HG02938 (cell line): Measurements from ENCODE around the gene WASL.
"Not testable (repeated sequence)": the region's sequence is repeated elsewhere in the genome, so short reads cannot be mapped to it uniquely, and the experiment has no call there.

Source experiments
- ATAC-seq: cut with Tn5 transposase; IDR thresholded peaks from one replicate; pipeline ENCODE4 v1.9.1; 2021; ENCODE audit warnings: mild to moderate bottlenecking, moderate library complexity; ENCODE audit not compliant: unreplicated experiment

WASL gene

DNA sequence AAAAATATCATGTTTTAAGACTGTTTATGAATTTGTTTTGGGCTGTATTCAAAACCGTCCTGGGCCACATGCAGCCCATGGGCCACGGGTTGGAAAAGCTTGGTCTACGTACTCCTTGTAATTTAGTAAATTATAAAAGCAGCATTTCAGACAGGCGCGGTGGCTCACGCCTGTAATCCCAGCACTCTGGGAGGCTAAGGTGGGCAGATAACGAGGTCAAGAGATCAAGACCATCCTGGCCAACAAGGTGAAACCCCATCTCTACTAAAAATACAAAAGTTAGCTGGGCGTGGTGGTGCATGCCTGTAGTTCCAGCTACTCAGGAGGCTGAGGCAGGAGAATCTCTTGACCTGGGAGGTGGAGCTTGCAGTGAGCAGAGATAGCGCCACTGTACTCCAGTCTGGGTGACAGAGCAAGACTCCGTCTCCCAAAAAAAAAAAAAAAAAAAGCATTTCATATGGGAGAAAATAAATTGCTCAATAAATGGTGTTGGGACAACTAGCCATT lies 11.6 kb downstream of the WASL start:
- ATAC-seq, result not testable (repeated sequence)

DNA sequence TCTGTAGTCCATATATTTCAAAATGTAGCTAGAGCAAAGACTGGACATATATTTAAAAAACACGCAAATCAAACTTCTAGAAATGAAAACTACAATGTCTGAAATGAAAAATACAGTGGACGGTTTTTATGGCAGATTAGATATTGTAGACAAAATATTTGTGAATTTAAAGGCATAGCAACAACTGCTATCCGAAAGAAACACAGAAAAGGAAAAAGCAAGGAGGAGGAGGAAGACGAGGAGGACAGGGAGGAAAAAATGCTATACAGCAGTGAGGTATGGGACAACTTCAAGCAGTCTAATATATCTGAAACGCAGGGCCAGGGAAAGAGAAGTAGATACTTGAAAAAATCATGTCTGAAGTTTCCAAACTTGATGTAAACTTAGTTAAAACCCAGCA lies 13.3 kb downstream of the WASL start:
- ATAC-seq, result no peak

DNA sequence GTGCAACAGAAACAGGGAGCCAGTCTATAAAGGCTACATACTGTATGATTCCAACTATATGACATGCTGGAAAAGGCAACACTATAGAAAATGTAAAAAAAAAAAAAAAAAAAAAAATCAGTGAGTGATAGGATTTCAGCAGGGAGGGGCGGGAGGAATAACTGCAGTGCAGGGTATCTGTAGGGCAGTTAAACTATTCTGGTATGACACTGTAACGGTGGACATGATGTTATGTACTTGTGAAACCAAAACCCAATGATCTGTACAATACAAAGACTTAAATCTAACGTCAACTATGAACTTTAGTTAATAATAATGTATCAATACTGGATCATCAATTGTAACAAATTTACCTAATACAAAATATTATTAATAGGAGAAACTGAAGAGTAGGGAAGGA lies 14.3 kb downstream of the WASL start:
- peak; percentile 52 for ATAC-seq

DNA sequence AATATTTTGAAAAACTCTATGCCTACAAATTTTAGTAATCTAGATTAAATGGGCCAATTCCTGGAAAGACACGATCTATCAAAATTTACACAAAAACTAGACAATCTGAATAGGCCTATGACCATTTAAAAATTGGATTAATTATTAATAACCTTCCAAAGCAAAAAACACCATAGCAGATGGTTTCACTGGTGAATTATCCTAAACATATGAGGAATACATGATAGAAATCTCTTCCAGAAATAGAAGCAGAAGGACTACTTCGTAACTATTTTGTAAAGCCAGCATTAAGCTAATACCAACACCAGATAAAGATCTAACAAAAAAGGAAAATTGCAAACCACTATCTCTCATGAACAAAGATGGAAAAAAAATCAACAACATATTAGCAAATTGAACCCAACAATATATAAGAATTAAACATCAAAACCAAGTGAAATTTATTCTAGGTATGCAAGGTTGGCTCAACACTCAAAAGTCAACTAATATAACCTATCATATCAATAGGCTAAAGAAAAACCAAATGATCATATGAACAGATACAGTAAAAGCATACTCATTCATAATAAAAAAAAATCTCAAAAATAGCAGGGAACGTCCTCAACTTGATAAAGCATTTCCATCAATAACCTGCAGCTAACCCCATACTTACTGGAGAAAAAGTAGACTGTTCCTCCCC lies 16.3 kb downstream of the WASL start:
- no peak for ATAC-seq

DNA sequence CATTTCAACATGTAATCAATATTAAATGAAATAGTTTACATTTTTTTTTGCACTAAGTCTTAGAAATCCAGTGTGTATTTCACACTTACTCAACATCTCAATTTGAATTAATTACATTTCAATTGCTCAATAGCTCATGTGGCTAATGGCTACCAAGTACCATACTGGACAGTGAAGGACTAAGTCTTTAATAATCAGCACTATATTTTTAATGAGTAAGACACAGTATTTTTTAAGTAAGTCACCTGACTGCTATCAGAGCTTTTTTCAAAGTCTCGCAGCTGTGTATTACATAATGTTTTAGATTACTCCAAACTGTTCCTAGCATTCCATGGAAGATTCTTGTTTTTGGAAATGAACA lies 19.6 kb downstream of the WASL start:
- no peak for ATAC-seq

DNA sequence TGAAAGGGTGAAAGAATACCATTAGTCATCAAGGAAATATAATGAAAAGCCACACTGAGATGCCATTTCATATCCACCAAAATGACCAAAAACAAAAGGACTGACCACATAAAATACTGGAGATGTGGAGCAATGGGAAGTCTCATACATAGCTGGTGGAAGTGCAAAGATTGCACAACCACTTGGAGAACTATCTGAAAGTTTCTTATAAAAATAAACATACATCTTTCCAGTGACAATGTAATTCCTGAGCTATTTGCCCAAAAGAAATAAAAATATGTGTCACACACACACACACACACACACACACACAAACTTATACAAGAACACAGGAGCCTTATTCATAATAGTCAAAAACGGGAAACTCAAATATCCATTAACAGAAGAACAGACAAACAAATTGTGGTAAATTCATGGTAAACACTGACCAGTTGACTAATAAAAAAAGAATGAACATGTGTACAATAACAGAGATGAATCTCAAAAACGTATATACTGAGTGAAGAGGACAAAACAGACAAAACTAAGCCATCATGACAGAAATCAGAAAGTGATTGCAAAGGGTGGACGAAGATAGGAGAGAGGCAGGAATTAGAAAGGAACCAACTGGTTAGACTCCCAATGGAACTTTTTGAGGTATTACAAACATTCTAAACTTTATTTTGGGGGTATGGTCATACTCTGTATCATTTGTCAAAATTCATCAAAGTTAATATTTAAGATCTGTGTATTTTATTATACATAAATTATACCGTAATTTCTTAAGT lies 21.5 kb downstream of the WASL start:
- no peak for ATAC-seq

DNA sequence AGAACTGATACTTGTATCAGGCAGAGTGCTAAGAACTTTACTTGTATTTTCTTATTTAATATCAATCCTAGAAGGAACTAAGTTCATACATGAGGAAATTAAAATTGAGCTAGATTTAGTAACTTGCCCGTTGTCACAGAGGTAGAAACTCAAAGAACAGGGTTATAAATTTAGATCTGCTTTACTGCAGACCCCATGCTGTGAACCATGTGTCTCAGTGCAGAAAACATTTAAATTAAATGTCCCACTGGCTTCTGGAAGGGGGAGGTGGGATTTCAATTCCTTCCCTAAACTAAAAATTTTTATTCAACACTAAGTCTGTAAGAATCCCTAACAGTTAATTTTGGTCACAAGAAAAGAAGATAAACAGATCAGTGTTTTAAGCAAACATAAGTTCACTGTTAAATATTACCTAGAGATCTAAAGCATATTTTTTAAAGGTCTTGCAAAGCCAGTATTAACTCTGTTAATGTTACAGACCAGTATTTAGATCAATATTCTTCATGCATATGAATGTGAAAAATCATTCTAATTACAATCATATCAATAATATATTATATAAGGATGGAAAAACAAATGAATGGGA lies 23.1 kb downstream of the WASL start:
- no peak for ATAC-seq

DNA sequence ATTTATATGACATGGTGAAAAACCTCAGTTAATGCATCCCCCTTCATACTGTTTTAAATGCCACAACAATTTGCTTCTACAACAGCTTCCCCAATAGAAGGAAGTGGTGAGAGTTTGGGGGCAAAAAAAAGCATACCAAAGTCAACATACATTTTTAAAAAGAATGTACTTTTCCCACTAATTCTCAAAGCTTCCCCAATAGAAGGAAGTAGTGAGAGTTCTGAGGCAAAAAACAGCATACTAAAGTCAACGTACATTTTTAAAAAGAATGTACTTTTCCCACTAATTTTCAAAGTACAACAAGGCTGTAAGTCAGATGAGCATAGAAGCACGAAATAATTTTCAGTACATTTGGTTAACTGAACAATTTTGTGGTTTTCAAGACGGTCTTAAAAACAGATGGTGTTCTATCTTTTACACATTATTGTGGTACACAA lies 24.0 kb downstream of the WASL start:
- ATAC-seq, result no peak

DNA sequence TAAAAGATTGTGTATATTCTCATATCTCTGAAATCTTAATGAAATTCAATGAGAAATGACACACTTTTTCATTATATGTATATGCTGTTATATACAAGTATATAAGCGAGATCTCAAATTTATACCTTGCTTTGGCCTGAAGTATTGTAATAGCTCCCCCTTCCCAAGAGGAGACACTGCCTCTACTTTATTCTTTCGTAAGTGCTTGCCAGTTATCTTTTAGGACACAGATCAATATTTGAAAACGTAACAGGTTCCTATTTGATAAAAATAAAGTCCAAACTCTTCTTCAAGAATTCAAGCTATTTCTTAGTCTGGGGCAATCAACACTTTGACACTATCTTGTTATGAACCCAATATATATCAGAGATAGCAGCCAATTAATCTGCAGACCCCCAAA lies 24.9 kb downstream of the WASL start:
- no peak for ATAC-seq

DNA sequence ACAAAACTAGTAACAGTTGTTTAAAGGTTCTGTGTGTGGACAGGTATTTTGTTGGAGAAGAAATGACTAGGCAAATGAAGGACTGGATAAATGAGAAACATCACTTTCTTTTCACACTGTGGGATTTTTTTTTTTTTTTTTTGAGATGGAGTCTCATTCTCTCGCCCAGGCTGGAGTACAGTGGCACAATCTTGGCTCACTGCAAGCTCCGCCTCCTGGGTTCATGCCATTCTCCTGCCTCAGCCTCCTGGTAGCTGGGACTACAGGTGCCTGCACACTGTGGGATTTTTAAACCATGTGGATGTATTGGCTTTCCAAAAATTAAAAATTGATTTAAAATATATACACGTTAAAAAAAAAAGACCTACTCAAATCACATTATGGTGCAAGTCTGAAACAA lies 28.3 kb downstream of the WASL start:
- not testable (repeated sequence) for ATAC-seq

DNA sequence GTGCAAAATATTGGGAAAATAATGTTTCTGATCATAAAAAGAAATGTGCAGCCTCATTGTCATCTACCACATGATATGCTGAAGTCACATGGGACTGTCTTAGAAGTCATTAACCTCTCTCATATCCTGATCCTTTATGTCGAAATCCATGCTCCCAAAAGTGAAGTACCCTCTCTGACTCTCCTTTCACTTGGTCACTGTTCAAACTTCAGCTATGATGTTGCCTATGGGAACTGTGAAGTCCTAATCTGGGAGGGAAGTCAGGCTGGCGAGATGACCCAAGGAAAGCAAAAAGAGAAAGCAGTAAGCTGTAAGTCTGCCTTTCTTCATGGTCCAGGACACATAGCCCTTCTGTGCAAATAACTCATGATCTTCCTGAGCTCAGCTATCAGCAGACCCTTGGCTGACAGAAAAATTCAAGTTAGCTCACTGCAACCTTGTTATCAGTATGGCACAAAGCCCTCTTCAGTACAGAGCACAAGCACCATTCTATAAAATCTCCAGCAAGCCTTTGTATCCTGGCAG lies 29.5 kb downstream of the WASL start:
- ATAC-seq, result no peak

DNA sequence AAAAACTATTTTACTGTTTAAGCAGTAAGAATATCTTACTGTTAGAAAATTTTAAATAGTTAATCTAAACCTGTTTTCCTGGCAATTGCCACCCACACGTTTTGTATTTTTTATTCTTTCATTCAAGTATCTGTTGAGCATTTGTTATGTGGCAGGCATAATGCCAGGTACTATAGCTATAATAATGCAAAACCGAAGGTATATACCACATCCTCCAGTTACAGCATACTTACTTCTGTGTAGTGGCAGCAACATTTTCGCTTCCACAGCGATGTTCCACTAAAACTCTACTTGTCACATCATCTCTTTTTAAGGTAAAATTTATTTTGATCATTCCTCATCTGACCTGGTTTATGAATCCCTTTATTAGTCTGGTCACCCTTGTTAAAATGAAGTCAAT lies 30.0 kb downstream of the WASL start:
- no peak for ATAC-seq

DNA sequence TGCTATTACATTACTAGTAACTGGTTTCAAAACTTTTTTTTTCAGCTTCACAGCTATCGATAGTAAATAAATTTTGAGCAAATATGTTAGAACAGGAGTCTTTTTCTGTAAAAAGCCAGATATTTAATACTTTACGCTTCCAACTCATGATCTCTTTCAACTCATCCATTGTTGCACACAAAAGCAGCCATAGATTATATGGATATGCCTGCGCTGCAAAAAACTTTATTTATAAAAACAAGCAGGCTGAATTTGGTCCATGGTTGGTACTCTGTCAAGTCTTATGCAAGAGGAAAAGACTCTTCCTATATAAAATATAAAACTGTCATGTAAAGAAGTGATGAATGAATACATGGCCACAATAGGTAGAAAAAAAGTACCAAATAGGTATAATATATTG lies 31.1 kb downstream of the WASL start:
- ATAC-seq, result no peak

DNA sequence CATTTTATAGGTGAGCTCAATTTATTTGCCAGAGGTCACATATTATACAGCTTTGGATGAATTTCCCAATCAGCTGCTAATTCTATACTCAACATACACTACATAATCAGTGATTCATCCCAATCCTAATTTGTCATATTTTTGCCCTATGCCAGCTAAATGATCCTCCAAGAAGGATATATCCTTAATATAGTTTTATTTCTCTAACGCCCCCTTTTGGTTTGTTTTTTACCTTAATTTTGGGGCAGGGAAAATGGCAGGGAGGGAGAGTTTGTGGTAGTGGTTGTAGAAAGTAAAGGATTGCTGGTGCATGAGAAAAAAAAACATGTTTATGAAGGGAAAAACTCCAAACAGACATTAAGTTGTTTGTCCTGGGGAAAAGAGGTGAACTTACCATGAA lies 31.9 kb downstream of the WASL start:
- ATAC-seq, result no peak

DNA sequence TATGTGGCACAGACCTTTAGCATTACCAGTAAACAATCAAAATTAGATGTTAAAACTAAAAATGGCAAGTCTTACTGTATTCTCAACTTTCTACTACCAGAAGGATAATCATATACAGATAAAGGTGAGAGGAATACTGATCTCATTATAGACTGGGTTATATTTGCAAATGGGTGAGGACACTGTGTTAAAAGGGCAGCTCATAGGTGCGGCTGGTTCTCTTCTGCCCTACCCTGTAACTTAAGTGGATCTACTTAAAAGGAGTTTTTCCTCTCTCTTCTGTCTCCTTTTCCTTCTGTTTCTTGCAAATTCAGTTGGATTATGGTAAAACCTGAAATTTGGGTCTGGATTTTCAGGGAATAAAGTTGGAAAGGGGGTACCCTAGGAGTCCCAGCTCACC lies 33.0 kb downstream of the WASL start:
- ATAC-seq, result no peak

DNA sequence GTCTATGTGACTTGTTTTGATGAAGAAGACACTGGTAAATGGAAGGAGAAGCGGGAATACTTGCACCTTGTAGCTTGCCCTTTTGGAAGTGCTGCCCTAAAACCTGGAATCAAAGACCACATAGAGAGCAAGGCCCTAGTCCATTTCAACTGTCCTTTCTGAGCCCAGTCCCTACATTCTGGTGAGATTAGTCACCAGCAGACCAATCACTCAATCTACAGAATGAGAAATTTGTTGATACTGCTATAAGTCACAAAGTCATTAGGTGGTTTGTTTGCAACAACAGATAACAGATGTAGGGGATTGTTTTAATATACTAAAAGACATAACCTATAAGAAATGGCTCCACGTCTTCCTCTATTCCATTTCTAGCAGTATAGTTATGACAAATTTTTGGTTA lies 33.6 kb downstream of the WASL start:
- no peak for ATAC-seq

DNA sequence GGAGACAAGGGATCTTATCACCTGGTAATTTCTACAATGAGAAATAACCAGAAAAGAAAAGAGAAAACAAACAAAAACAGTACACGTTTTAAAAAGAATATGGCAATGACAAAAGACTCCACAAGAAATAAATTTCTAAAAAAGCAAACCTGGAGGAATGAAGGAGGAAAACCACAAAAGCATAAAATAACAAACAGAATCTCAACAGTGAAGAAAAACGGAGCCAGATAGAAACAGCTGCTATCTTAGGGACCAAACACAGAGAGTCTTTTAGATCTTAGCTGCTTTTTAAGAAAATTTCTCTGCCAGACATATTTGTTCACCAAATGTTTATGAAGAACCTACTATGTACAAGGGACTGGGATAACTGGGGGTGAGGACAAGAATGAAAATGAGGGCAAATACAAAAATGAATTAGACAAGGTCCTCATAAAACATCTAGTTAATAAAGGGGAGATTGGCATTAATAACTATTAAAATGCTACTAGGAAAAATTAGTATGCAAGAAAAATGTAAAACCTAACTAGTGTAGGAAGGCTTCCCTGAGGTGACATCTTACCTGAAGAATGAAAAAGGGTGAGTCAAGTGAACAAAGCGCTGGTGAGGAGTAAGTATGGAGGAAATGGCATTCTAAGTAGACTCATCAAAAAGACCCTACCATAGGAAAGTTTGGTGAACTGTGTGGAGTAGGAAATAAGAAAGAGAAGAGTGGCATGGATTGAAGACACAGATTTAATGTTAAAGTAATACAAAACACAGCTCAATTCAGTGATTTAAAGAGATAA lies 34.3 kb downstream of the WASL start:
- ATAC-seq, result no peak

DNA sequence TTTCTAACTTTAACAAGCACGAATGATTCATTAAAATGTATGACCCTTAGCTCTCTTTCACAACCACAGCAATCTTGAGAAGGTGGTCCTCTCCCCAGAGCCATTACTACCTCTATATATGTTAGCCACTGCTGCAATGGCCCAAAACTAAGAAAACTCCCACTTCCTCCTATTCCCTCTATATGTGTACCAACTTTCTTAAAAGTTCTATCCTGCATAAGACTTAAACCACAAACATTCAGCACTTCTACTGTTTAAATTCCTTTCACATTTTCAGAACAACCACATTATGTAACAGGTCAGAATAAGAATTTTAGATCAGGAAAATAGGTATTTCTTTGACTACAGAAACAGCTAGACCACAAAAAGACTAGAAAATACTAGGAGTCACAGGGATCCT lies 36.2 kb downstream of the WASL start:
- no peak for ATAC-seq

DNA sequence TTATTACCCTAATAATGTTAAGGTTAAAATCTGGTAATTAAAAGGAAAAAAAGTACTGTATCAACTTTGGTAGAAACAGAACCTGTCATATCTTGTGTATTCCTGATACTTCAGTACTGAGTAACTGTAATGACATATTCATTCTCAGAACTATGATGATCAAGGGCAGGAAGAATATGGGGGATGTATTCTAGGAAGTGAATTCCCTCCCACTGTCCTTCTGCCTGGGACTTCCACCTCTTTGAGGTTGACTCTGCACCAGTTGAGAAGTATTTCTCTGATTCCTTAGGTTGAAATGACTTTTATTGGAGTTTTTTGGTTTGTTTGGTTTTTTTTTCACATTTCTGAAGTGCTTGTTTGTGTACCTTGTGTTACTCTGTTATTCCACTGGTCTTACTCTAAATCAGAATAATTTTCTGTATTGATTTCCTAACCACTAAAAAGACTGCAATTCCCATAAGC lies 36.9 kb downstream of the WASL start:
- no peak for ATAC-seq

DNA sequence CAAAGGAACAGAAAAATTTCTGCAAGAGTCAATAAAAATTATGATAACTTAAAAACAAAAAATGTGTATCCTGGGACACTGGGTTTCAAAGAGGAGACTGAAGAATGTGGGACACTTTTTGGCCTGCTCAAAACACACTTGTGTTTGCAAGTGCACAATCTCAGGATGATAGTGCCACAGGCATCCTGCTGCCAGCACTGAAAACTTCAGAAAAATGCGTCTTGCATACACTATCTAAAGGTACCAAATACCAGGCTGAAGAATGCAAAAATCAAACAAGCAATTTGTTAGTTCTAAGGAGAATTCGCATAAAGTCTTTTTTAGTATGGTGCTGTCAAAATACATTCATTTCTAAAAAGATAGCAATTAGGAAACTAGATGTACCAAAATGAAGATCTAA lies 38.1 kb downstream of the WASL start:
- ATAC-seq, result no peak

DNA sequence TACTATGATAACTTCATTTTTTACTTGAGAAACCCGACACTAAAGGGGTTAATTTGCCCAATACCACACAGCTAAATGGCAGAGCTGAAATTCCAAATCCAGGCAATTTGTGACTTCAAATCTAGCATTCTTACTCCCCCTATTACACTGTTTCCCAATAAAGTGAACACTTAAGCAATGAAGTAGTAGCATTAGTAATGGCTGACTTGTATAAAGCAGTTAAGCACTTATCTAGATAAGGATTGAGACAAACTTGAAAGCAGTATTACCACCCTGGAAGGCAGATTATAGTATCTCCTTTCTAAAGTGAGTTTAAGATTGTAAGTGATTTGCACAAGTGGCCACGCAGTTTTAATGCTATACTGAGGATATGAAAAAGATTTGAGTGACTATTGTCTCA lies 39.3 kb downstream of the WASL start:
- no peak for ATAC-seq
